GM12892 (cell line): ENCODE results near the gene PCTP.

Experiments used
- POLR2A ChIP-seq: IDR thresholded peaks from 2 replicates; pipeline ENCODE4 v1.6.1; 2011; ENCODE audit warnings: low read depth, low read length, control low read depth
- TAF1 ChIP-seq: IDR thresholded peaks from 2 replicates; pipeline ENCODE4 v1.6.1; 2011; ENCODE audit warnings: low read depth, mild to moderate bottlenecking, control low read depth, low read length, borderline replicate concordance

DNA sequence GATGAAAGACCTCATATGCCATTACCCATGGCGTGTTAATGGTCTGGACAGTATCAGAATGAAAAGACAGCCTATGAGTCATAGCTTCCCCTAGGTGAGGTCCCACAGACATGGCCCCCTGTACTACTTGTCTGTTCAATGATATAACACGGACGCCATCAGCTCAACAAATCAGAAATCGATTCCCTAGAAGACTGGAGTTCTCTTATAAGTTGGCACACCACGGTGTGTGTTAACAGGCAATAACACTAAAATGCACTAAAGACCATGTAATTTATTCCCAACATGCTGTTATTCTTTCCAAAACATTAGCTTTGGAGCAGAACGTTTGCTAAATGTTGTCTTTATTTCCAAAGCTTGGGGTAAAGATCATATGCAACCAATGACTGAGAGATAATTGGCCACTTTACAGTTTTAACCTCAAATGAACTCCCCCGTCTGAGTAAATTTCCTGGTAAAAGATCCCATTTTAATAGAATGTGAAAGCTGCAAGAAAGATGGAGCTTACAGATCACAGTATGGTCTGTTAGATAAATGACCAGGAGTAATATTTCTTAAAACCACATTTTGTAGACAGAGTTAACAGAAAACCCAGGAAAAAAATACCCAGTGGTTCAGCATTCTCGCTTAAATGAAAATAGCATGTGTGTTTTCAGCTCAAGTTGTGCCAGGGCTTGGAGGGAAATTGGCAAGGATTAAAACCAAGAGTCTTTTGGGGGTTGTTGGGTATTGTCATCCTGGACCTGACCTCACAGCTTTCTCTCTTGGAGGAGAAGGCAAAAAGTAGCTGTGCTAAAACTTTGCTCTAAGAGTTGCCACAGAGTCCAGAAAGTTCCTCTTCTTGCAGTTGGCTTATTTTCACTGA lies 65.9 kb downstream of the PCTP start:
- TF ChIP-seq POLR2A = no peak
- TF ChIP-seq TAF1 = no peak
